ENCODE results near the gene FAM163B.

DNA sequence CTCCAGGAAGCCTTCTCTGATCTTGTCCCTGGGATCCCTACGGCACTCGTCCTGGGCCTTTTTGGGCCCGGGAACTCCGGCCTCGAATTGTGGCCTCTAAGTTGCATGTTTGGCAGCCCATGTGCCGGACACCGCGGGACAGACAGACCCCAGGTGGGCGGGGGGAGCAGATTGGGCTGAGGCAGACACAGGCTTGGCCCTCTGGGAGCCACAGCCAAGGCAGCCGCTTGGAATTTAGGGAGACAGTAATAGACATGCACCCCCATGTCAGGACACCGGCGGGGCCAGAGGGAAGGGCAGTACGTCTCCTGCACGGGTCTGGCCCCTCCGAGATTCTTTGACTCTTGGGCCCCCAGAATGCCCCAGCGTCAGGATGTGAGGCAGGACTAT, 38.5 kb downstream of the FAM163B start:
- TF ChIP-seq POLR2AphosphoS5 (IDR thresholded peaks at IDR 0.05) (no peak), CTCF (IDR thresholded peaks at IDR 0.05) (no peak)
